ENCODE measurements around the gene POTEH. TPM values are rescaled to one million over a fixed set of nuclear protein-coding genes. Genes with fewer than 3 reads are reported as not detected.
"Not testable (repeated sequence)": the region's sequence is repeated elsewhere in the genome, so short reads cannot be mapped to it uniquely, and the experiment has no call there.

POTEH gene
- total and polyA plus RNA-seq, 10 of the 15 experiments (the other 5 are each of a cell fraction or from before 2014, with no cell fraction given), result 0.05 to 1.9 (median 0.56) TPM; not detected in 3

DNA sequence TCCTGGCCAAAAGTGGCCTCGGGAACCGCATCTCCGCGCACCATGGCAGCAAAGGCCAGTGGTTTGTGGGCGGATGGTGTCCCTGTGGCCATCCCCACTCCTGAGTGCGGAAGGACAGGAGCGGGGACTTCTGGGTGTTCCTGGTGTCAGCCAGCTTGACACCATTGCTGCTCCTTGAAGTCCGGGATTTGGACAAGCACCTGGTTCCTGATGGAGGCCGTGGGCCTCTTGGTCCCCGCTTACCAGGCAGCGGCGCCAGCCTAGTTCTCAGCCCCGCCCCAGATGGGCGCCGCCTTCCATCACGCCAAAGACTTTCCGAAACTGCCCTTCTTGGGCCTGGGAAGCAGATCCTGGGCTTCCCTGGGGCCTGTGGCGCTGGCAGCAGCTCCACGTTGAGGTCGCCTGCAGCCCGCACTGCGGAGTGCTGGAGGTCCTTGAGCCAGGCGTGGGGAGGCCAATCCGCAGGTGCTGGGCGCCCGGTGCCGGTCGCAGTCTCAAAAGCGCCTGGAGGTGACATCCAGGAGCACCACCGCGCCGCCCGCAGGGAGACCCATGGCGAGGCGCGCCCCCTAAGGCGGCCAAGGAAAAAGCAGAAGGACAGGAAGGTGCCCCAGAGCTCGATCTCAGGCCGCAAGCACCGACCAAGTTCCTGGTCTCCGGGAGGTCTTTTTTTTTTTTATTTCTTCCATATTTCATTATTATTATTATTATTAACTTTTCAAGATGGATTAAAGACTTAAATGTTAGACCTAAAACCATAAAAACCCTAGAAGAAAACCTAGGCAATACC, 59.5 kb downstream of the POTEH start:
- H2AFZ ChIP-seq (ENCODE audit: control insufficient read depth, low read depth, low read length); H4K20me1 ChIP-seq (ENCODE audit: control insufficient read depth, insufficient read depth); H3K4me3 ChIP-seq; ATAC-seq; intact Hi-C loops (cut with micrococcal nuclease; ENCODE audit: unreplicated experiment); DNase-seq (ENCODE audit: low read depth, low spot score); POLR2A ChIA-PET; CTCF ChIA-PET; H3K27me3 ChIP-seq (replicated peaks in 1 of 2; ENCODE audit: control insufficient read depth in 2 of 2, insufficient read depth in 2 of 2, low read length in 1 of 2); H3K9me3 ChIP-seq (replicated peaks; ENCODE audit: control insufficient read depth, insufficient read depth, low read length); RAD21 ChIA-PET (ENCODE audit: unreplicated experiment); in situ Hi-C loops (cut with MboI); H3K9ac ChIP-seq (ENCODE audit: control insufficient read depth, insufficient read depth, low read length); FAIRE-seq; H3K27ac ChIP-seq (ENCODE audit: control insufficient read depth, insufficient read depth); H3K4me2 ChIP-seq (ENCODE audit: control insufficient read depth, insufficient read depth); H3K4me1 ChIP-seq (ENCODE audit: control insufficient read depth, insufficient read depth, low read length); H3K79me2 ChIP-seq (ENCODE audit: control insufficient read depth, insufficient read depth, low read length); H3K36me3 ChIP-seq (ENCODE audit: control insufficient read depth in 2 of 2, insufficient read depth in 2 of 2, low read length in 1 of 2); BruUV-seq (replicated peaks); SMC1A ChIA-PET (ENCODE audit: uncharacterized antibody, unreplicated experiment): not testable (repeated sequence)
- 77% methylated on average over 31 of the region's 41 CpGs for WGBS (ENCODE audit: insufficient coverage, insufficient replicate concordance, low lambda C conversion rate, missing lambda C conversion rate)

DNA sequence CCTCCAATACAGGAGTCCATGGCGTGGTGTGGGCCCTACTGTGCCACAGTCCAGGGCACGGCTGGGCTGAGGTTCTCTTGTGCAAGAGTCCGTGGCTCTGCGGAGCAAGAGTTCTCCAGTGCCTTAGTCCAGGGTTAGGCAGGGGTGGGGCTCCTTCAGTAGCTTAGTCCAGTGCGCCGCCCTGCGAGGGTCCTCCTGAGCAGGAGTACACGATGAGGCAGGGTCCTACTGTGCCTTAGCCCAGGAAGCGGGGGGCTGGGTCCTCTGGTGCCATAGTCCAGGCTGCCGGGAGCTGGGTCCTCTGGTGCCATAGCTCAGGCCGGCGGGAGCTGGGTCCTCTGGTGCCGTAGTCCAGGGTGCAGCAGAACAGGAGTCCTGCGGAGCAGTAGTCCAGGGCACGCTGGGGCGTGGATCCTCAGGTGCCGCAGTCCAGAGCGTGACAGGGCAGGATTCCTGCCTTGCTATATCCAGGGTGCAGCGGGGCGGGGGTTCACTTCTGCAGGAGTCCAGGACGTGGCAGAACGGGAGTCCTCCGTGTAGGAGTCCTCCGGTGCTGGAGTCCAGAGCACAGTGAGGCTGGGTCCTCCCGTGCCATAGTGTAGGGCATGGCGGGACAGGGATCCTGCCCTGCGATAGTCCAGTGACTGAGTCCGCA, 69.7 kb downstream of the POTEH start:
- ATAC-seq; POLR2A ChIA-PET; H3K27me3 ChIP-seq (replicated peaks in 1 of 2; ENCODE audit: control insufficient read depth in 2 of 2, insufficient read depth in 2 of 2, low read length in 1 of 2); H4K20me1 ChIP-seq (ENCODE audit: control insufficient read depth, insufficient read depth); H3K4me1 ChIP-seq (ENCODE audit: control insufficient read depth, insufficient read depth, low read length); BruUV-seq (replicated peaks); H3K9ac ChIP-seq (ENCODE audit: control insufficient read depth, insufficient read depth, low read length); H3K79me2 ChIP-seq (ENCODE audit: control insufficient read depth, insufficient read depth, low read length); RAD21 ChIA-PET (ENCODE audit: unreplicated experiment); H3K9me3 ChIP-seq (replicated peaks; ENCODE audit: control insufficient read depth, insufficient read depth, low read length); H2AFZ ChIP-seq (ENCODE audit: control insufficient read depth, low read depth, low read length); H3K4me2 ChIP-seq (ENCODE audit: control insufficient read depth, insufficient read depth); FAIRE-seq; CTCF ChIA-PET; H3K36me3 ChIP-seq (ENCODE audit: control insufficient read depth in 2 of 2, insufficient read depth in 2 of 2, low read length in 1 of 2); DNase-seq (ENCODE audit: low read depth, low spot score); SMC1A ChIA-PET (ENCODE audit: uncharacterized antibody, unreplicated experiment); H3K4me3 ChIP-seq; intact Hi-C loops (cut with micrococcal nuclease; ENCODE audit: unreplicated experiment); H3K27ac ChIP-seq (ENCODE audit: control insufficient read depth, insufficient read depth); in situ Hi-C loops (cut with MboI): not testable (repeated sequence)
- 70% methylated on average over 10 of the region's 28 CpGs for WGBS (ENCODE audit: insufficient coverage, insufficient replicate concordance, low lambda C conversion rate, missing lambda C conversion rate)

DNA sequence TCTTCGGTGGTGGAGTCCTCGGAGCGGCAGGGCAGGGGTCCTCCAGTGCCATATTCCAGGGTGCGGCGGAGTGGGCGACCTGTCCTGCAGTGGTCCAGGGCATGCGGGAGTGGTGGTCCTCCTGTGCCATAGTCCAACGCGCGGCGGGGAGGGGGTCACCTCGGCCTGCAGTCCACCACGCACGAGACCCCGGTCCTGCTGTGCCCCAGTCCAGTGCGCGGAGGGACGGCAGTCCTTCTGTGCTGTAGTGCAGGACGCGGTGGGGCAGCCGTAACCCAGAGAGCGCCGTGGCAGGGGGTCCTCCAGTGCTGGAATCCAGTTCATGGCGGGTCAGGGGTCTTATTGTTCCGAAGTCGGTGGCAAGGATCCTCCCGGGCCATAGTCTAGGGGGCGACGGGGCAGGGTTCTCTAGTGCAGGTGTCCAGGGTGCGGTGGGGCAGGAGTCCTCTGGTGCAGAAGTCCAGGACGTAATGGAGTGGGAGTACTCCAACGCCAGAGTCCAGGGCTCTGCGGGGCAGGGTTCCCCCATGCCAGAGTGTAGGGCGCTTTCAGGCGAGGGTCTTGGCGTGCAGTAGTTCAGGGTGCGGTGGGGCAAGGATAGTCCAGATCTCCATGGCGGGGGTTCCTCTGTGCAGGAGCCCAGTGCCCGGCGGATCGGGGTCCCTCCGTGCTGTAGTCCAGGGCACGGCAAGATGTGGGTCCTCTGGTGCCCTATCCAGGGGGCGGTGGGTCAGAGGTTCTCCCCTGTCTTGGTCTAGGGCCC, 70.7 kb downstream of the POTEH start:
- in situ Hi-C loops (cut with MboI); POLR2A ChIA-PET: not testable (repeated sequence)

More for the DNA sequence above, 70.7 kb downstream of the POTEH start:
- H3K27ac ChIP-seq (ENCODE audit: control insufficient read depth, insufficient read depth); CTCF ChIA-PET; H3K4me1 ChIP-seq (ENCODE audit: control insufficient read depth, insufficient read depth, low read length); H2AFZ ChIP-seq (ENCODE audit: control insufficient read depth, low read depth, low read length); H3K9me3 ChIP-seq (replicated peaks; ENCODE audit: control insufficient read depth, insufficient read depth, low read length); FAIRE-seq; SMC1A ChIA-PET (ENCODE audit: uncharacterized antibody, unreplicated experiment); H3K36me3 ChIP-seq (ENCODE audit: control insufficient read depth in 2 of 2, insufficient read depth in 2 of 2, low read length in 1 of 2); DNase-seq (ENCODE audit: low read depth, low spot score); H4K20me1 ChIP-seq (ENCODE audit: control insufficient read depth, insufficient read depth); H3K79me2 ChIP-seq (ENCODE audit: control insufficient read depth, insufficient read depth, low read length); ATAC-seq; H3K9ac ChIP-seq (ENCODE audit: control insufficient read depth, insufficient read depth, low read length); BruUV-seq (replicated peaks); intact Hi-C loops (cut with micrococcal nuclease; ENCODE audit: unreplicated experiment); RAD21 ChIA-PET (ENCODE audit: unreplicated experiment); H3K4me3 ChIP-seq; H3K27me3 ChIP-seq (replicated peaks in 1 of 2; ENCODE audit: control insufficient read depth in 2 of 2, insufficient read depth in 2 of 2, low read length in 1 of 2); H3K4me2 ChIP-seq (ENCODE audit: control insufficient read depth, insufficient read depth): not testable (repeated sequence)
- 82% methylated on average over 10 of the region's 44 CpGs for WGBS (ENCODE audit: insufficient coverage, insufficient replicate concordance, low lambda C conversion rate, missing lambda C conversion rate)

All from GM12878 (cell line).